22Rv1 (cell line): ENCODE data around the gene EMILIN1.

Experiments used
- H3K27ac ChIP-seq: fragments of 450-650 bp; 2 replicates; pipeline ENCODE4 v1.5.1; 2017
- ZFX ChIP-seq: fragments of 450-650 bp; IDR thresholded peaks from 2 replicates; pipeline ENCODE4 v1.6.1; 2017; ENCODE audit warnings: antibody characterized with exemption, borderline replicate concordance
- TF ChIP-seq, protein P1 (sequence below): fragments of 450-650 bp; IDR thresholded peaks from 2 replicates; pipeline ENCODE4 v1.5.1; 2017; ENCODE audit warnings: mild to moderate bottlenecking

The EMILIN1 gene

DNA sequence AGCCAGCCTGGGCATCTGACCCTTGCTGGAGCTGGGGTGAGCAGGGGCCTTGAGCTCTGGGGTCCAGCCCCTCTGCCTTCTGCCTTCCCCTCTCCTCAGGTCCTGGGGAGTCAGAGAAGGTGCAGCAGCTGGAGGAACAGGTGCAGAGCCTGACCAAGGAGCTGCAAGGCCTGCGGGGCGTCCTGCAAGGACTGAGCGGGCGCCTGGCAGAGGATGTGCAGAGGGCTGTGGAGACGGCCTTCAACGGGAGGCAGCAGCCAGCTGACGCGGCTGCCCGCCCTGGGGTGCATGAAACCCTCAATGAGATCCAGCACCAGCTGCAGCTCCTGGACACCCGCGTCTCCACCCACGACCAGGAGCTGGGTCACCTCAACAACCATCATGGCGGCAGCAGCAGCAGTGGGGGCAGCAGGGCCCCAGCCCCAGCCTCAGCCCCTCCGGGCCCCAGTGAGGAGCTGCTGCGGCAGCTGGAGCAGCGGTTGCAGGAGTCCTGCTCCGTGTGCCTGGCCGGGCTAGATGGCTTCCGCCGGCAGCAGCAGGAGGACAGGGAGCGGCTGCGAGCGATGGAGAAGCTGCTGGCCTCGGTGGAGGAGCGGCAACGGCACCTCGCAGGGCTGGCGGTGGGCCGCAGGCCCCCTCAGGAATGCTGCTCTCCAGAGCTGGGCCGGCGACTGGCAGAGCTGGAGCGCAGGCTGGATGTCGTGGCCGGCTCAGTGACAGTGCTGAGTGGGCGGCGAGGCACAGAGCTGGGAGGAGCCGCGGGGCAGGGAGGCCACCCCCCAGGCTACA is 3.8 kb downstream of the EMILIN1 start:
- peak overlapping the region; percentile 74 for H3K27ac ChIP-seq
- TF ChIP-seq, protein P1, sequence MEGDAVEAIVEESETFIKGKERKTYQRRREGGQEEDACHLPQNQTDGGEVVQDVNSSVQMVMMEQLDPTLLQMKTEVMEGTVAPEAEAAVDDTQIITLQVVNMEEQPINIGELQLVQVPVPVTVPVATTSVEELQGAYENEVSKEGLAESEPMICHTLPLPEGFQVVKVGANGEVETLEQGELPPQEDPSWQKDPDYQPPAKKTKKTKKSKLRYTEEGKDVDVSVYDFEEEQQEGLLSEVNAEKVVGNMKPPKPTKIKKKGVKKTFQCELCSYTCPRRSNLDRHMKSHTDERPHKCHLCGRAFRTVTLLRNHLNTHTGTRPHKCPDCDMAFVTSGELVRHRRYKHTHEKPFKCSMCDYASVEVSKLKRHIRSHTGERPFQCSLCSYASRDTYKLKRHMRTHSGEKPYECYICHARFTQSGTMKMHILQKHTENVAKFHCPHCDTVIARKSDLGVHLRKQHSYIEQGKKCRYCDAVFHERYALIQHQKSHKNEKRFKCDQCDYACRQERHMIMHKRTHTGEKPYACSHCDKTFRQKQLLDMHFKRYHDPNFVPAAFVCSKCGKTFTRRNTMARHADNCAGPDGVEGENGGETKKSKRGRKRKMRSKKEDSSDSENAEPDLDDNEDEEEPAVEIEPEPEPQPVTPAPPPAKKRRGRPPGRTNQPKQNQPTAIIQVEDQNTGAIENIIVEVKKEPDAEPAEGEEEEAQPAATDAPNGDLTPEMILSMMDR, result no peak
- no peak for TF ChIP-seq ZFX

DNA sequence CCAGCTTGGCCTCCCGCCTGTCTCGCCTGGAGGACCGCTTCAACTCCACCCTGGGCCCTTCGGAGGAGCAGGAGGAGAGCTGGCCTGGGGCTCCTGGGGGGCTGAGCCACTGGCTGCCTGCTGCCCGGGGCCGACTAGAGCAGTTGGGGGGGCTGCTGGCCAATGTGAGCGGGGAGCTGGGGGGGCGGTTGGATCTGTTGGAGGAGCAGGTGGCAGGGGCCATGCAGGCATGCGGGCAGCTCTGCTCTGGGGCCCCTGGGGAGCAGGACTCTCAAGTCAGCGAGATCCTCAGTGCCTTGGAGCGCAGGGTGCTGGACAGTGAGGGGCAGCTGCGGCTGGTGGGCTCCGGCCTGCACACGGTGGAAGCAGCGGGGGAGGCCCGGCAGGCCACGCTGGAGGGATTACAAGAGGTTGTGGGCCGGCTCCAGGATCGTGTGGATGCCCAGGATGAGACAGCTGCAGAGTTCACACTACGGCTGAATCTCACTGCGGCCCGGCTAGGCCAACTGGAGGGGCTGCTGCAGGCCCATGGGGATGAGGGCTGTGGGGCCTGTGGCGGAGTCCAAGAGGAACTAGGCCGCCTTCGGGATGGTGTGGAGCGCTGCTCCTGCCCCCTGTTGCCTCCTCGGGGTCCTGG is 4.5 kb downstream of the EMILIN1 start:
- no peak overlapping the region for H3K27ac ChIP-seq

DNA sequence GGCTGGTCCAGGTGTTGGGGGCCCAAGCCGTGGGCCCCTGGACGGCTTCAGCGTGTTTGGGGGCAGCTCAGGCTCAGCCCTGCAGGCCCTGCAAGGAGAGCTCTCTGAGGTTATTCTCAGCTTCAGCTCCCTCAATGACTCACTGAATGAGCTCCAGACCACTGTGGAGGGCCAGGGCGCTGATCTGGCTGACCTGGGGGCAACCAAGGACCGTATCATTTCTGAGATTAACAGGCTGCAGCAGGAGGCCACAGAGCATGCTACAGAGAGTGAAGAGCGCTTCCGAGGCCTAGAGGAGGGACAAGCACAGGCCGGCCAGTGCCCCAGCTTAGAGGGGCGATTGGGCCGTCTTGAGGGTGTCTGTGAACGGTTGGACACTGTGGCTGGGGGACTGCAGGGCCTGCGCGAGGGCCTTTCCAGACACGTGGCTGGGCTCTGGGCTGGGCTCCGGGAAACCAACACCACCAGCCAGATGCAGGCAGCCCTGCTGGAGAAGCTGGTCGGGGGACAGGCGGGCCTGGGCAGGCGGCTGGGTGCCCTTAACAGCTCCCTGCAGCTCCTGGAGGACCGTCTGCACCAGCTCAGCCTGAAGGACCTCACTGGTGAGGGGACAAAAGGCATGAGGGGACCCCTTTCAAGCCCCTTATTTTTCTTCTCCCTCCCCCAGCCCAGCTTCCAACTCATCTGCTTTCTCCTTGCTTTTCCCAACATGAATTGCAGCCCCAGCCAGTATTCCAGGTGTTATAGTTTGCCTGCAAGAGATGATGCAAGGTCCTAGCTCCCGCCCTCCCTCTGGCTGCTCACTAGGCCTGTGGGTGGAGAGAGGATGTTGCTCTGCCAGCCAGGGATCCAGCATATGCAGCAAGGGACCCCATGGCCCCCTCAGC is 5.2 kb downstream of the EMILIN1 start:
- TF ChIP-seq, protein P1, result no peak
- TF ChIP-seq ZFX, result no peak
- no peak overlapping the region for H3K27ac ChIP-seq

More for the DNA sequence above, 4.5 kb downstream of the EMILIN1 start:
- TF ChIP-seq ZFX, result no peak
- TF ChIP-seq, protein P1, result no peak

DNA sequence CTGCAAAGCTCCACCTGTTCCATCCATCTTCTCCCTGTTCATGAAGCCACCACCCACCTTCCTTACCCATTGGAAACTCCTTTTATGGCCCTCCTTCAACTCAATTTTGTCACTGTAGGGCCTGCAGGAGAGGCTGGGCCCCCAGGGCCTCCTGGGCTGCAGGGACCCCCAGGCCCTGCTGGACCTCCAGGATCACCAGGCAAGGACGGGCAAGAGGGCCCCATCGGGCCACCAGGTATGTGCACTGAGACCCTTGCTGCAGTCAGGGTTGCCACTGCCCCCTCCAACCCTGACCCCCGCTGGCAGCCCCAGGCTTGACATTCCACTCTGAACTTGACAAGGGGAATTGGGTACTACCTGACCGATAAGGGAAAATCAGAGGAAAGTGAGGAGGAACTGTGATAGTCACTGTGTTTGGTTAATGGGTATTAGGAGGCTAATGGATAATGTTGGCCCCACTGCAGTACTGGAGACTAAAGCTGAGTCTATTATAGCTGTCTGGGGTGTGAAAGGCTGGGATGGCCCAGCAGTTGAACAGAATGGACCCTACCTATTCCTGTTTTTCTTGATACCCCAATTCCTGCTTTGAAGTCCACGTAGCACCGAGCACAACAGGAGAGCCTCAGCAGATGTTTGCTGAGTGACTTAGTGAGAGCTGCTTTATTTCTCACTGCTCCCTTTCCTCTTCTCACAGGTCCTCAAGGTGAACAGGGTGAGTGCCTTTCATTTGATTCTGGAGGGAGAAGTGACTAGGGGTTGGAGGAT is 6.1 kb downstream of the EMILIN1 start:
- peak overlapping the region; percentile 79; the same call in 1 of the 2 replicates for H3K27ac ChIP-seq
- TF ChIP-seq ZFX, result no peak
- TF ChIP-seq, protein P1, result no peak

DNA sequence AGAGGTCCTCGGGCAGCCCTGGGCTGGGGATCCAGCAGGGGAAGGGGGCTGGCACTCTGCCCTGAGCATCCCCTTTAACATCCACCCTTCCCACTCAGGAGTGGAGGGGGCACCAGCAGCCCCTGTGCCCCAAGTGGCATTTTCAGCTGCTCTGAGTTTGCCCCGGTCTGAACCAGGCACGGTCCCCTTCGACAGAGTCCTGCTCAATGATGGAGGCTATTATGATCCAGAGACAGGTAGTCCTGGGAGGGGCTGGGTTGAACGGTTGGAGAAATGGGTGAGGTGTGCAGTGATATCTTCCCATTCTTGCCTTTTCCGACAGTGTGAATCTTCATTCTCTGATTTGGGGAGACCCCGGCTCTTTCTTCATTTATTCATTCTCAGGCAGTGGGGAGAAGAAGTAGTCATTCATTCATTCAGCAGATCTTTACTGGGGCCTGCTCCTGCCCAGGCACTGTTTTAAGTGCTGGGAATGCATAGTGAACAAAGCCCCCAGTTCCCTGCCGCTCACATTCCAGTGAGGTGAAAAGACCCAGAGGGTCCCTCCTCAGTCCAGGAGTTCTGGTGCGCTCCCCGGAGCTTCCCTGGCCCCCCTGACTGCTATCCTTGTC is 6.8 kb downstream of the EMILIN1 start:
- peak overlapping the region; percentile 79 for H3K27ac ChIP-seq
- TF ChIP-seq, protein P1, result peak; percentile 60; the same call in 1 of the 2 replicates
- TF ChIP-seq ZFX, result no peak

DNA sequence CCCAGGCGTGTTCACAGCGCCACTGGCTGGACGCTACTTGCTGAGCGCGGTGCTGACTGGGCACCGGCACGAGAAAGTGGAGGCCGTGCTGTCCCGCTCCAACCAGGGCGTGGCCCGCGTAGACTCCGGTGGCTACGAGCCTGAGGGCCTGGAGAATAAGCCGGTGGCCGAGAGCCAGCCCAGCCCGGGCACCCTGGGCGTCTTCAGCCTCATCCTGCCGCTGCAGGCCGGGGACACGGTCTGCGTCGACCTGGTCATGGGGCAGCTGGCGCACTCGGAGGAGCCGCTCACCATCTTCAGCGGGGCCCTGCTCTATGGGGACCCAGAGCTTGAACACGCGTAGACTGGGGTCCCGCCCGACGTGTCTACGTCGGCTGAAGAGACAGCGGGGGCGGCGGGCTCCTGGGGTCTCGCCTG is 7.3 kb downstream of the EMILIN1 start:
- H3K27ac ChIP-seq, result peak overlapping the region; percentile 79
- TF ChIP-seq, protein P1, result no peak; the same call in 1 of the 2 replicates
- TF ChIP-seq ZFX, result no peak
